ENCODE measurements around the gene SLC39A9.
A peak's percentile ranks its signal among the peaks of the same experiment; 100 is the strongest.

Gene SLC39A9

DNA sequence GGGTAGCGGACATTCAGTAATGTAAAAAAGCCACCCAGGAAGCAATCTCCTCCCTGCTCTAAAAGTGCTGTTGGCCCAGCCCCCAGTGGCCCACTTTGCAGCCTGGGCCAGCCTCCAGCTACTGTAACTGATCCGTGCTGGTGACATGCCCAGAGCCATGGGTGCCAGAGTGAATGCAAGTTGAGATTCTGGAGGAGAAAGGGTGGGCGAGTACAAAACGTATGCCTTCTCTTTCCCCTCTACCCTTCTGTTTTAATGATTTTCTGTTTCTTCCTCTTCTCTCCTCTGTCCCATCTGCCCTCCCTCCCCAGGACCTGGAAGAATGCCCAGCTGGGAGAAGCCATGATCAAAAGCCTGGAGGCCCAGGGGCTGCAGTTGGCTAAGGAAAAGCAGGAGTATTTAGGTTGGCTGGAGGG lies 102.9 kb downstream of the SLC39A9 start:
- TF ChIP-seq ZFP3 (CRISPR knock-in tag; IDR thresholded peaks at IDR 0.05): no peak
- TF ChIP-seq SNAI2 (CRISPR knock-in tag; IDR thresholded peaks at IDR 0.05): no peak
- TF ChIP-seq, protein P1, sequence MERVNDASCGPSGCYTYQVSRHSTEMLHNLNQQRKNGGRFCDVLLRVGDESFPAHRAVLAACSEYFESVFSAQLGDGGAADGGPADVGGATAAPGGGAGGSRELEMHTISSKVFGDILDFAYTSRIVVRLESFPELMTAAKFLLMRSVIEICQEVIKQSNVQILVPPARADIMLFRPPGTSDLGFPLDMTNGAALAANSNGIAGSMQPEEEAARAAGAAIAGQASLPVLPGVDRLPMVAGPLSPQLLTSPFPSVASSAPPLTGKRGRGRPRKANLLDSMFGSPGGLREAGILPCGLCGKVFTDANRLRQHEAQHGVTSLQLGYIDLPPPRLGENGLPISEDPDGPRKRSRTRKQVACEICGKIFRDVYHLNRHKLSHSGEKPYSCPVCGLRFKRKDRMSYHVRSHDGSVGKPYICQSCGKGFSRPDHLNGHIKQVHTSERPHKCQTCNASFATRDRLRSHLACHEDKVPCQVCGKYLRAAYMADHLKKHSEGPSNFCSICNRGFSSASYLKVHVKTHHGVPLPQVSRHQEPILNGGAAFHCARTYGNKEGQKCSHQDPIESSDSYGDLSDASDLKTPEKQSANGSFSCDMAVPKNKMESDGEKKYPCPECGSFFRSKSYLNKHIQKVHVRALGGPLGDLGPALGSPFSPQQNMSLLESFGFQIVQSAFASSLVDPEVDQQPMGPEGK (CRISPR knock-in tag; IDR thresholded peaks at IDR 0.05; ENCODE audit: borderline replicate concordance): no peak
- TF ChIP-seq ESRRG (CRISPR knock-in tag; IDR thresholded peaks at IDR 0.05): no peak
- TF ChIP-seq, protein P2, sequence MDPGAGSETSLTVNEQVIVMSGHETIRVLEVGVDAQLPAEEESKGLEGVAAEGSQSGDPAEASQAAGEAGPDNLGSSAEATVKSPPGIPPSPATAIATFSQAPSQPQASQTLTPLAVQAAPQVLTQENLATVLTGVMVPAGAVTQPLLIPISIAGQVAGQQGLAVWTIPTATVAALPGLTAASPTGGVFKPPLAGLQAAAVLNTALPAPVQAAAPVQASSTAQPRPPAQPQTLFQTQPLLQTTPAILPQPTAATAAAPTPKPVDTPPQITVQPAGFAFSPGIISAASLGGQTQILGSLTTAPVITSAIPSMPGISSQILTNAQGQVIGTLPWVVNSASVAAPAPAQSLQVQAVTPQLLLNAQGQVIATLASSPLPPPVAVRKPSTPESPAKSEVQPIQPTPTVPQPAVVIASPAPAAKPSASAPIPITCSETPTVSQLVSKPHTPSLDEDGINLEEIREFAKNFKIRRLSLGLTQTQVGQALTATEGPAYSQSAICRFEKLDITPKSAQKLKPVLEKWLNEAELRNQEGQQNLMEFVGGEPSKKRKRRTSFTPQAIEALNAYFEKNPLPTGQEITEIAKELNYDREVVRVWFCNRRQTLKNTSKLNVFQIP (CRISPR knock-in tag; IDR thresholded peaks at IDR 0.05; ENCODE audit: borderline replicate concordance, low read depth): no peak
- TF ChIP-seq BACH2 (CRISPR knock-in tag; IDR thresholded peaks at IDR 0.05; ENCODE audit: borderline replicate concordance): no peak
- no peak for TF ChIP-seq ISL1 (CRISPR knock-in tag; IDR thresholded peaks at IDR 0.05)
- no peak for TF ChIP-seq RARB (CRISPR knock-in tag; IDR thresholded peaks at IDR 0.05)
- TF ChIP-seq ARNTL (CRISPR knock-in tag; IDR thresholded peaks at IDR 0.05; ENCODE audit: borderline replicate concordance, low read depth): no peak
- TF ChIP-seq CSDC2 (CRISPR knock-in tag; IDR thresholded peaks at IDR 0.05): no peak
- ATAC-seq: peak; percentile 73

DNA sequence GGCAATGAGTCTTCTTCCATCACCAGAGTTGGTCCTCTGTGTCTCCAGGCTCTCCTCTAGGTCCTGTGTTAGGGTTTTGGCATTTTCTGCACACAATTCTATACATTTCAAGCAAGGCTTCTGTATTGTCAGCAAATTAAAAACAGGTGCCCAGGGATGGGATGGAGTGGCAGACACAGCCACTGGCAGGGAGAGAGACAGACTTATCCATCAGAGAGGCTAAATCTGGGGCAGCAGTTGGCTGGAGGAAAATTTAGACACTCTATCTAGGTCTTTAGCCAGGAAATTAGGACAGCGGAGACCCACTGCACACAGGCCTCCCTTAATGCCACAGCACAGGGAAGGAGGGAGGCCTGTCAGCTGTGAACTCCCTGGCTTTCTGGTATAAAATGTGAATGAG lies 106.3 kb downstream of the SLC39A9 start:
- ATAC-seq: peak; percentile 23; the same call in 2 of the 3 replicates
- TF ChIP-seq SNAI2 (CRISPR knock-in tag; IDR thresholded peaks at IDR 0.05) (no peak), TCF4 (CRISPR knock-in tag; IDR thresholded peaks at IDR 0.05; ENCODE audit: borderline replicate concordance) (peak; percentile 58; the same call in 1 of the 2 replicates), ZFP3 (CRISPR knock-in tag; IDR thresholded peaks at IDR 0.05) (no peak), ZNF565 (CRISPR knock-in tag; conservative IDR thresholded peaks at IDR 0.05; ENCODE audit: low read depth) (no peak)
- TF ChIP-seq, protein P2 (CRISPR knock-in tag; IDR thresholded peaks at IDR 0.05; ENCODE audit: borderline replicate concordance, low read depth): no peak

DNA sequence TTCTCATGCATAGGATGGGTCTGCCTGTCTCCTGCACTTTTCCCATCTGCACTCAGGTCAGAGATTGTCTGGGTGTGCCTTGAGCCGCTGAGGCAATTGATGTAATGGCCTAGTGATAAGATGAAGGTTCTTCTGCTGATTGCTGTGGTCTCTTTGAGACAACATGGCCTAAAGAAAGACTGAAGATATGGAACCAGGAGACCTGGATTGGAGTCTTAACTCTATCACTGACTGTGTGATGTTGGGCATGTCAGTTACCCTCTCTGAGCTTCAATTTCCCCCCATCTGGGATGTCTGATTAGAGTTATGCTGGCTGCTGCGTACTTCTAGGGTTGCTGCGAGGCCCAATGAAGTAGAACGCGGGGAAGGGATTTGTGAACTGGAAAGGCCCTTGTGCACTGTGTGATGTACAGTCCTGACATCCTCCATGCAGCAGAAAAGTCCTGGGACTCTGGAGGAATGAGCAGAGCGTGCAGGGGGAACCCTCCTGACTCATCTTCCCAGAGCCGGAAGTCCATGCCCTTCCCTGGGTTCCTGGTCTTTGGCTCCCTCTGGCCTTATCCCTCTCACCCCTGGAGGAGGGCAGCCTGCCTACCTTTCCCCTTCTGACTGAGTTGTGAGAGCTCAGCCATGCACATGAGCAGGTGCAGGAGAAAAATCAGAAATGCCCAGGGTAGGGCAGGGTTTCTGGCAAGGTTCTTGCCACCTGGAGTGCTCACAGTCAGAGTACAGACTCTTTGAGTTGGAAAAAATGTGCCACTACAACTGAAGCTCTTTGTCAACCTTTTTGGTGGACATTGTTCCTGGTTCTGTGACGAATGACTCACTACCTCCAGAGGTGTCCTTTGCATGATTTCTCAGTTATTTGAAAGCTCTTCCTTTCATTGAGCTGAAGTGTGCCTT lies 107.1 kb downstream of the SLC39A9 start:
- no peak for ATAC-seq
- TF ChIP-seq ISL1 (CRISPR knock-in tag; IDR thresholded peaks at IDR 0.05): no peak
- TF ChIP-seq, protein P1 (CRISPR knock-in tag; IDR thresholded peaks at IDR 0.05; ENCODE audit: borderline replicate concordance): no peak
- TF ChIP-seq TOX (CRISPR knock-in tag; IDR thresholded peaks at IDR 0.05; ENCODE audit: borderline replicate concordance): no peak
- TF ChIP-seq, protein P2 (CRISPR knock-in tag; IDR thresholded peaks at IDR 0.05; ENCODE audit: borderline replicate concordance, low read depth): no peak
- TF ChIP-seq, protein P3, sequence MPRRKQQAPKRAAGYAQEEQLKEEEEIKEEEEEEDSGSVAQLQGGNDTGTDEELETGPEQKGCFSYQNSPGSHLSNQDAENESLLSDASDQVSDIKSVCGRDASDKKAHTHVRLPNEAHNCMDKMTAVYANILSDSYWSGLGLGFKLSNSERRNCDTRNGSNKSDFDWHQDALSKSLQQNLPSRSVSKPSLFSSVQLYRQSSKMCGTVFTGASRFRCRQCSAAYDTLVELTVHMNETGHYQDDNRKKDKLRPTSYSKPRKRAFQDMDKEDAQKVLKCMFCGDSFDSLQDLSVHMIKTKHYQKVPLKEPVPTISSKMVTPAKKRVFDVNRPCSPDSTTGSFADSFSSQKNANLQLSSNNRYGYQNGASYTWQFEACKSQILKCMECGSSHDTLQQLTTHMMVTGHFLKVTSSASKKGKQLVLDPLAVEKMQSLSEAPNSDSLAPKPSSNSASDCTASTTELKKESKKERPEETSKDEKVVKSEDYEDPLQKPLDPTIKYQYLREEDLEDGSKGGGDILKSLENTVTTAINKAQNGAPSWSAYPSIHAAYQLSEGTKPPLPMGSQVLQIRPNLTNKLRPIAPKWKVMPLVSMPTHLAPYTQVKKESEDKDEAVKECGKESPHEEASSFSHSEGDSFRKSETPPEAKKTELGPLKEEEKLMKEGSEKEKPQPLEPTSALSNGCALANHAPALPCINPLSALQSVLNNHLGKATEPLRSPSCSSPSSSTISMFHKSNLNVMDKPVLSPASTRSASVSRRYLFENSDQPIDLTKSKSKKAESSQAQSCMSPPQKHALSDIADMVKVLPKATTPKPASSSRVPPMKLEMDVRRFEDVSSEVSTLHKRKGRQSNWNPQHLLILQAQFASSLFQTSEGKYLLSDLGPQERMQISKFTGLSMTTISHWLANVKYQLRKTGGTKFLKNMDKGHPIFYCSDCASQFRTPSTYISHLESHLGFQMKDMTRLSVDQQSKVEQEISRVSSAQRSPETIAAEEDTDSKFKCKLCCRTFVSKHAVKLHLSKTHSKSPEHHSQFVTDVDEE (CRISPR knock-in tag; IDR thresholded peaks at IDR 0.05): no peak
- TF ChIP-seq, protein P4, sequence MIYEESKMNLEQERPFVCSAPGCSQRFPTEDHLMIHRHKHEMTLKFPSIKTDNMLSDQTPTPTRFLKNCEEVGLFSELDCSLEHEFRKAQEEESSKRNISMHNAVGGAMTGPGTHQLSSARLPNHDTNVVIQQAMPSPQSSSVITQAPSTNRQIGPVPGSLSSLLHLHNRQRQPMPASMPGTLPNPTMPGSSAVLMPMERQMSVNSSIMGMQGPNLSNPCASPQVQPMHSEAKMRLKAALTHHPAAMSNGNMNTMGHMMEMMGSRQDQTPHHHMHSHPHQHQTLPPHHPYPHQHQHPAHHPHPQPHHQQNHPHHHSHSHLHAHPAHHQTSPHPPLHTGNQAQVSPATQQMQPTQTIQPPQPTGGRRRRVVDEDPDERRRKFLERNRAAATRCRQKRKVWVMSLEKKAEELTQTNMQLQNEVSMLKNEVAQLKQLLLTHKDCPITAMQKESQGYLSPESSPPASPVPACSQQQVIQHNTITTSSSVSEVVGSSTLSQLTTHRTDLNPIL (CRISPR knock-in tag; IDR thresholded peaks at IDR 0.05; ENCODE audit: low read depth): no peak
- no peak for TF ChIP-seq TCF4 (CRISPR knock-in tag; IDR thresholded peaks at IDR 0.05; ENCODE audit: borderline replicate concordance)
- TF ChIP-seq ZC3H10 (CRISPR knock-in tag; IDR thresholded peaks at IDR 0.05): no peak
- no peak for TF ChIP-seq CSDC2 (CRISPR knock-in tag; IDR thresholded peaks at IDR 0.05)
- no peak for TF ChIP-seq ZNF70 (CRISPR knock-in tag; IDR thresholded peaks at IDR 0.05)
- TF ChIP-seq ARNTL (CRISPR knock-in tag; IDR thresholded peaks at IDR 0.05; ENCODE audit: borderline replicate concordance, low read depth): no peak
- TF ChIP-seq PPARA (CRISPR knock-in tag; IDR thresholded peaks at IDR 0.05; ENCODE audit: borderline replicate concordance): no peak

Measured in SK-N-SH treated with all-trans-retinoic acid at 6 μM for 48 hours (cell line).